Peyer's patch (tissue), 4 donors: Measurements from ENCODE around the gene KIF26B.

Source experiments
- CTCF ChIP-seq, 6 experiments: fragments of 450-650 bp in 4 of 6; fragments of 200-600 bp in 2 of 6; sonication (generic) in 1 of 6; IDR thresholded peaks; one replicate each; pipeline ENCODE4 v1.5.1; 2017 to 2019; ENCODE audit warnings: antibody characterized with exemption in 6 of 6, mild to moderate bottlenecking in 3 of 6, moderate library complexity in 1 of 6
- POLR2A ChIP-seq, 2 donors: fragments of 450-650 bp; IDR thresholded peaks; one replicate each; pipeline ENCODE4 v1.5.1; 2017; ENCODE audit warnings: antibody characterized with exemption in 2 of 2, mild to moderate bottlenecking in 2 of 2, moderate library complexity in 2 of 2

GRCh38 chr1:245718951-245719350 is 564.2 kb downstream of the KIF26B start:
- TF ChIP-seq CTCF (IDR thresholded peaks at IDR 0.05) (no peak), POLR2A (IDR thresholded peaks at IDR 0.05) (no peak)
